AG10803 (cell line): ENCODE measurements around the gene ANAPC5.
"Not testable (repeated sequence)": the region's sequence is repeated elsewhere in the genome, so short reads cannot be mapped to it uniquely, and the experiment has no call there.

Experiments
- DNase-seq: peaks from one replicate; pipeline ENCODE4 v3.0.0; 2010; ENCODE audit warnings: low read depth
- H3K4me3 ChIP-seq: 2 replicates; pipeline ENCODE4 v1.5.1; 2011; ENCODE audit warnings: mild to moderate bottlenecking, low read length, control low read depth
- TF ChIP-seq, protein P1 (sequence below): conservative IDR thresholded peaks from 2 replicates; pipeline ENCODE4 v1.5.1; 2011; ENCODE audit warnings: mild to moderate bottlenecking, low read length, control low read depth, inconsistent platforms

ANAPC5 gene

DNA sequence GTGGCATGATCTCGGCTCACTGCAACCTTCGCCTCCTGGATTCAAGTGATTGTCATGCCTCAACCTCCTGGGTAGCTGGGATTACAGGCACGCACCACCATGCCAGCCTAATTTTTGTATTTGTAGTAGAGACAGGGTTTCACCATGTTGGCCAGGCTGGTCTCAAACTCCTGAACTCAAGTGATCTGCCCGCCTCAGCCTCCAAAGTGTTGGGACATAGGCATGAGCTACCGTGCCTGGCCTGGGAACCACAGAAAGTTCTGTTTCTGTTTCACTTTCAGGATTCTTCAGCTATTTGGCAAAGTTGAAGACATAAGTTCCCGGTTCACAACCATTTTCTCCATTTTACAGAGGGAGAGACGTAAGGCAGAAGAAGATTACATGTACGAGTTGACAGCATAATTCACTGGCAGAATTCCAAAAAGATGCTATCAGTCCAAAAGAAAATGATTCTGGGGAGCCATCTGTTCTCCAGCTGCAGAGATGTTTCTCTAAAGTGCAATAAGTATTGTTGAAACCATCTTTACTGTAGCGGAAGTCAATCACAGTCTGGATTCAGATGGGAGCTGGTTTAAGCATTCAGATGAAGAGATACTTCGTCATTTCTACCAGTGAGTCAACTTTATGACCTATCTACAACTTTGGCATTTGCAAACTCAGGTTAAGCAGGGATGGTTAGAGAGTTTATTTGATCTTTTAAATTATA lies 39.6 kb upstream of the ANAPC5 start:
- peak overlapping the region; percentile 42 for H3K4me3 ChIP-seq
- peak; percentile 89 for DNase-seq
- TF ChIP-seq, protein P1, sequence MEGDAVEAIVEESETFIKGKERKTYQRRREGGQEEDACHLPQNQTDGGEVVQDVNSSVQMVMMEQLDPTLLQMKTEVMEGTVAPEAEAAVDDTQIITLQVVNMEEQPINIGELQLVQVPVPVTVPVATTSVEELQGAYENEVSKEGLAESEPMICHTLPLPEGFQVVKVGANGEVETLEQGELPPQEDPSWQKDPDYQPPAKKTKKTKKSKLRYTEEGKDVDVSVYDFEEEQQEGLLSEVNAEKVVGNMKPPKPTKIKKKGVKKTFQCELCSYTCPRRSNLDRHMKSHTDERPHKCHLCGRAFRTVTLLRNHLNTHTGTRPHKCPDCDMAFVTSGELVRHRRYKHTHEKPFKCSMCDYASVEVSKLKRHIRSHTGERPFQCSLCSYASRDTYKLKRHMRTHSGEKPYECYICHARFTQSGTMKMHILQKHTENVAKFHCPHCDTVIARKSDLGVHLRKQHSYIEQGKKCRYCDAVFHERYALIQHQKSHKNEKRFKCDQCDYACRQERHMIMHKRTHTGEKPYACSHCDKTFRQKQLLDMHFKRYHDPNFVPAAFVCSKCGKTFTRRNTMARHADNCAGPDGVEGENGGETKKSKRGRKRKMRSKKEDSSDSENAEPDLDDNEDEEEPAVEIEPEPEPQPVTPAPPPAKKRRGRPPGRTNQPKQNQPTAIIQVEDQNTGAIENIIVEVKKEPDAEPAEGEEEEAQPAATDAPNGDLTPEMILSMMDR = no peak

DNA sequence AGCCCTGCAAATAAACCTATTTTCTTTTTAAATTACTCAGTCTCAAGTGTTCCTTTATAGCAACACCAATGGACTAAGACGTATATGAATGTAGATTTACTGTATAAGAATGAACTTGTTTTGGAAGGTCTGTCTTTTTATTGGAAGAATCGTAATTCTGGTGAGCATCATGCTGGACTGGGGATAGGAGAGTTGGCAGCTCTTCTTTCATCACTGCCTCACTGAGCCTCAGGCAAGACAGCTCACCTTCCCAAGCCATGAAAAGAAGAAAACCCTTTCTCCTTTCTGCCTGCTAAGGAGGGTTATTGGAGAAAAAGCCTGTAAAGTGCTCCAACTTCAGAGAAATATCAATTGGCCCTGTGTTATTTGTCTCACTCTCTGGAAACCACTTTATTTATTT lies 38.6 kb upstream of the ANAPC5 start:
- TF ChIP-seq, protein P1 = no peak
- DNase-seq = no peak
- no peak overlapping the region for H3K4me3 ChIP-seq

DNA sequence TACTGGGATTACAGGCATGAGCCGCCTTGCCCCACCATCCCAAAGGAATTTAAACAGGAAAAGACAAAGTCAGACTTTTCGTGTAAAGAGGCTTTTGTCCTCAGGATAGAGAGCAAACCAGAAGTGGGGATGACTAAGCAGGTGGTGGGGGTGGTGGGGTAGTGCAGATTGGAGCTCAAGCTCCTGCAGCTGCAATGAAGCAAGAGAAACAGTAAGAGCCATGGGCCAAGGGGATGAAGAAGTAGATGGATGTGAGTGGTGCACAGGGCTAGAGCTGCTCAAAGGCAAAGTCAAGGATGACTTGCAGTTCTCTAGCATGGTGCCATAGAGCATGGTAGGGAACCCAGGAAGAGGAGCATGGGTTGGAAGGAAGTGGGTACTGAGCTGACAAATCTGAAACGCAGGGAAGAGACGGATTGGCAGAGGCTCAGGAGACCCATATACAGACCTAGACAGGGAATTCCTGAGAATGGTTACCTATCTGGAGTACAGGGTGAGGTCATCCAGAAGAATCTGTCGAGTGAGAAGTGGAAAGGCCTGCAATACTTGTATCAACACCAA lies 36.3 kb upstream of the ANAPC5 start:
- TF ChIP-seq, protein P1 = no peak
- no peak overlapping the region for H3K4me3 ChIP-seq
- peak; percentile 84 for DNase-seq

DNA sequence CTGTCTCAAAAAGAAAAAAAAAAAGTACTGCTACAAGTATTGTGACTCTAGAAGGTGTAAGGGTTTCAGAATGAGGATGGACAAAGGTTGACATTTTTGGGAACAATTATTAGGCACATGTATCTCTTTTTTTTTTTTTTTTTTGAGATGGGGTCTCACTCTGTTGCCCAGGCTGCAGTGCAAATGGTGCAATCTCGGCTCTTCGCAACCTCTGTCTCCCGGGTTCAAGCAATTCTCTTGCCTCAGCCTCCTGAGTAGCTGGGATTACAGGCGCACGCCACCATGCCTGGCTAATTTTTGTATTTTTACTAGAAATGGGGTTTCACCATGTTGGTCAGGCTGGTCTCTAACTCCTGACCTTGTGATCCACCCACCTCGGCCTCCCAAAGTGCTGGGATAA lies 32.7 kb upstream of the ANAPC5 start:
- H3K4me3 ChIP-seq, DNase-seq: not testable (repeated sequence)

DNA sequence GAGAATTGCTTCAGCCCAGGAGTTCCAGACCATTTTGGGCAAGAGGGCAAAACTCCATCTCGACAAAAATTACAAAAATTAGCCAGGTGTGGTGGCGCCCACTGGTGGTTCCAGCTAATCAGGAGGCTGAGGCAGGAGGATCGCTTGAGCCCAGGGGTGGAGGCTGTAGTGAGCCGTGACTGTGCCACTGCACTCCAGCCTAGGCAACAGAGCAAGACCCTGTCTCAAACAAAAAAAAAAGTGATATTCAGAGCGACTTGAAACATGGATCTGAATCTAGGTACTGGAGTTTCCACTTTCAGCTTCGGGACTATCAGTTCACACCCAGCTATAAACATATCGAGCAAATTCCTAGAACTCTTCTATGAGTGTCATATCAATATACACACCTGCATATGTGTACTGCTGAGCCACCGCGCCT lies 31.4 kb upstream of the ANAPC5 start:
- no peak overlapping the region for H3K4me3 ChIP-seq
- TF ChIP-seq, protein P1 = no peak
- DNase-seq = no peak

DNA sequence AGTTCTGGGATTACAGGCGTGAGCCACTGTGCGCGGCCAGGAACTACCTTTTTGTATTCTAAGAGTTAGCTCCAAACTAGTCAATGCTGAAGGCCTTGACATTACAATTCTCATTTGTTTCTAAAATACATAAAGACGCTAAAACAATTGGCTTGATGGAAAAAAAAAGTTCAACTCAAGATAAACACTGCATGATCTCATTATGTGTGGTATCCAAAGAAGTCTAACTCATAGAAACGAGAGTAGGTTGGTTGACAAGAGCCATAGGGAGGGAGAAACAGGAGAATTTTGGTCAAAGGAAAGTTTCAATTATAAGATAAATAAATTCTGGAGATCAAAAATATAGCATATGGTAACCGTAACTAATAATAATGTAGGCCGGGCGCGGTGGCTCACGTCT lies 27.7 kb upstream of the ANAPC5 start:
- DNase-seq = no peak
- no peak overlapping the region for H3K4me3 ChIP-seq
- TF ChIP-seq, protein P1 = no peak

DNA sequence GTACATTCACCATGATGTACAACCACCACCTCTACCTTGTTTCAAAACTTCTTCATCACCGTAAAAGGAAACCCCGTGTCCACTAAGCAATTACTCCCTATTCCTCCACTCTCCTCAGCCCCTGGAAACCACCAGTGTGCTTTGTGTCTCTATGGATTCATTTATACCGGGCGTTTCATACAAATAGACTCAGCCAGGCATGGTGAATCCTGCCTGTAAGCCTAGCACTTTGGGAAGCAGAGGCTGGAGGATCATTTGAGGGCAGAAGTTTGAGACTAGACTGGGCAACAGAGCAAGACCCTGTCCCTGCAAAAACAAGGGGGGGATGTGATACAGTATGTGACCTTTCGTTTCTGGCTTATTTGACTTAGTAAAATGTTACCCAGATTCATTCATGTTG lies 26.5 kb upstream of the ANAPC5 start:
- no peak for DNase-seq
- TF ChIP-seq, protein P1 = no peak
- no peak overlapping the region for H3K4me3 ChIP-seq
